Left lung (tissue), 10 donors: ENCODE data around the gene ABCC10. TPM values are rescaled to one million over a fixed set of nuclear protein-coding genes. Genes with fewer than 3 reads are reported as not detected.

Experiments
- ATAC-seq: fragments of 200-7000 bp; cut with Tn5 transposase; one replicate; pipeline ENCODE4 v1.9.1; 2020; ENCODE audit warnings: moderate library complexity
- DNase-seq, 4 donors: peaks; one replicate each; pipeline ENCODE4 v3.0.0-alpha.2; 2013 to 2020
- H3K27ac ChIP-seq, 2 donors: fragments of 200-600 bp; sonication (generic) in 1 of 2; one replicate each; pipeline versions ENCODE4 v1.5.0 to v1.8.0; 2020 to 2021
- H3K27me3 ChIP-seq, 2 donors: fragments of 200-600 bp; sonication (generic) in 1 of 2; one replicate each; pipeline versions ENCODE4 v1.5.0 to v1.8.0; 2020 to 2021
- H3K36me3 ChIP-seq, 2 donors: fragments of 200-600 bp; sonication (generic) in 1 of 2; one replicate each; pipeline versions ENCODE4 v1.5.0 to v1.8.0; 2020 to 2021
- H3K4me1 ChIP-seq, 2 donors: fragments of 200-600 bp; one replicate each; pipeline ENCODE4 v1.8.0; 2021
- H3K4me3 ChIP-seq, 2 donors: fragments of 200-600 bp; sonication (generic) in 1 of 2; one replicate each; pipeline versions ENCODE4 v1.5.0 to v1.8.0; 2020 to 2021; ENCODE audit warnings: mild to moderate bottlenecking in 1 of 2
- H3K9me3 ChIP-seq, 2 donors: fragments of 200-600 bp; sonication (generic) in 1 of 2; one replicate each; pipeline versions ENCODE4 v1.5.0 to v1.8.0; 2020 to 2021
- CTCF ChIP-seq, 2 donors: fragments of 200-600 bp; sonication (generic) in 1 of 2; IDR thresholded peaks; one replicate each; pipeline versions ENCODE4 v1.5.0 to v1.8.0; 2021; ENCODE audit warnings: antibody characterized with exemption in 2 of 2
- intact Hi-C, 2 donors: fragments of 100-400 bp; cut with DNase I; formaldehyde crosslinking; loops; one replicate each; pipeline versions ENCODE4 v1.11.2 to v1.14.2; 2022
- polyA plus RNA-seq, 6 donors: library from polyadenylated mRNA; unstranded; fragments of 120-200 nt; gene quantifications; one replicate each; pipeline ENCODE4 v1.2.1, GENCODE V29; 2013; ENCODE audit not compliant: insufficient read length in 6 of 6
- total RNA-seq, 2 donors: library from RNA; stranded (reverse); fragmentation: NEBNext Ultra II Directional; extraction: Animal tissue kit (Norgen Biotek cat#: 25700); gene quantifications; one replicate each; pipeline ENCODE4 v1.2.1, GENCODE V29; 2021
- donor health status: DM: no; HTN: yes; CAD: no.
- donor health status: DM: no; HTN: no; CAD: no.

ABCC10 gene
- total and polyA plus RNA-seq, 8 donors, result 19.7 to 43.8 (median 30.0) TPM

- Histone ChIP-seq H3K4me3 (no peak overlapping the region), H3K27ac (no peak overlapping the region), H3K4me1 (peaks cover 12 to 25% of the 10 kb centered on the region in 2 donors), H3K9me3 (no peaks in the 10 kb centered on the region), H3K27me3 (peaks cover 0 to 14% of the 10 kb centered on the region in 2 donors), H3K36me3 (no peaks in the 10 kb centered on the region)
- no peak for TF ChIP-seq CTCF (IDR thresholded peaks at IDR 0.05)
- no peak for ATAC-seq
- intact Hi-C loops, result no loop called here
- no peak for DNase-seq
Measured at GRCh38 chr6:43475516-43475915, 48.2 kb downstream of the ABCC10 start.

GRCh38 chr6:43476746-43477145 is 49.4 kb downstream of the ABCC10 start:
- Histone ChIP-seq H3K27me3 (peaks cover 0 to 7% of the 10 kb centered on the region in 2 donors), H3K4me1 (peaks cover 12 to 25% of the 10 kb centered on the region in 2 donors), H3K36me3 (no peaks in the 10 kb centered on the region), H3K27ac (peak overlapping the region in 1 of 2 donors; percentile 75), H3K4me3 (peak overlapping the region; percentile 57 to 70), H3K9me3 (no peaks in the 10 kb centered on the region)
- intact Hi-C loops, result no loop called here
- DNase-seq (no peak), ATAC-seq (no peak)
- no peak for TF ChIP-seq CTCF (IDR thresholded peaks at IDR 0.05)

- DNase-seq, result peak; percentile 88 to 100 (median 94)
- peaks cover 0 to under 1% of the 10 kb centered on the region in 2 donors for H3K27me3 ChIP-seq
- intact Hi-C loops, result no loop called here
- H3K27ac ChIP-seq, result peak within 1 kb of the TSS in 1 of 2 donors; percentile 75
- no peaks in the 10 kb centered on the region for H3K36me3 ChIP-seq
- TF ChIP-seq CTCF (IDR thresholded peaks at IDR 0.05), result no peak
- H3K9me3 ChIP-seq, result no peaks in the 10 kb centered on the region
- H3K4me1 ChIP-seq, result peaks cover 12 to 25% of the 10 kb centered on the region in 2 donors
- peak; percentile 100 for ATAC-seq
- peak within 1 kb of the TSS; percentile 57 to 70 for H3K4me3 ChIP-seq
Measured at GRCh38 chr6:43477235-43478007, 50.1 kb downstream of the ABCC10 start, which contains the start of gene TJAP1. TSS of gene TJAP1 (plus strand) at chr6:43477570. CDS start at chr6:43499002, 21,432 bp downstream.

GRCh38 chr6:43478008-43478372 is 50.6 kb downstream of the ABCC10 start:
- TF ChIP-seq CTCF (IDR thresholded peaks at IDR 0.05), result no peak
- Histone ChIP-seq H3K27me3 (no peaks in the 10 kb centered on the region), H3K27ac (peak overlapping the region in 1 of 2 donors; percentile 75), H3K4me1 (peaks cover 12 to 25% of the 10 kb centered on the region in 2 donors), H3K4me3 (peak overlapping the region; percentile 57 to 70), H3K36me3 (no peaks in the 10 kb centered on the region), H3K9me3 (no peaks in the 10 kb centered on the region)
- ATAC-seq, result no peak
- intact Hi-C loops, result no loop called here
- no peak for DNase-seq

- peaks cover 0 to 4% of the 10 kb centered on the region in 2 donors for H3K36me3 ChIP-seq
- no peaks in the 10 kb centered on the region for H3K27me3 ChIP-seq
- no peak for ATAC-seq
- H3K9me3 ChIP-seq, result no peaks in the 10 kb centered on the region
- no peak overlapping the region for H3K27ac ChIP-seq
- H3K4me3 ChIP-seq, result no peak overlapping the region
- no peak for DNase-seq
- intact Hi-C loops, result no loop called here
- H3K4me1 ChIP-seq, result peaks cover 12 to 25% of the 10 kb centered on the region in 2 donors
- no peak for TF ChIP-seq CTCF (IDR thresholded peaks at IDR 0.05)
Measured at GRCh38 chr6:43481075-43481474, 53.7 kb downstream of the ABCC10 start.
